Lower leg skin (tissue), 3 donors: ENCODE results near the gene CD226.

ENCODE experiments used
- CTCF ChIP-seq, 3 donors: fragments of 450-650 bp; IDR thresholded peaks; one replicate each; pipeline ENCODE4 v1.5.1; 2016; ENCODE audit warnings: antibody characterized with exemption in 3 of 3, mild to moderate bottlenecking in 3 of 3, moderate library complexity in 2 of 3
- POLR2A ChIP-seq, 2 donors: fragments of 450-650 bp; IDR thresholded peaks; one replicate each; pipeline ENCODE4 v1.6.1; 2016 to 2017; ENCODE audit warnings: antibody characterized with exemption in 2 of 2, mild to moderate bottlenecking in 1 of 2, moderate library complexity in 1 of 2

- TF ChIP-seq CTCF (IDR thresholded peaks at IDR 0.05) (no peak), POLR2A (IDR thresholded peaks at IDR 0.05) (no peak)
These were observed 11.5 kb downstream of the CD226 start for GRCh38 chr18:69936191-69936558.
